IMR-90 (cell line): ENCODE data around the gene ALAD. TPM values are rescaled to one million over a fixed set of nuclear protein-coding genes. Genes with fewer than 3 reads are reported as not detected.
"Not testable (repeated sequence)": the region's sequence is repeated elsewhere in the genome, so short reads cannot be mapped to it uniquely, and the experiment has no call there.

Experiments
- ATAC-seq: fragments of 200-7000 bp; cut with Tn5 transposase; 2 replicates; pipeline ENCODE4 v1.9.1; 2020; ENCODE audit warnings: low read depth, mild to moderate bottlenecking, moderate library complexity
- BruUV-seq: library from RNA; stranded (reverse); fragments of 400-500 nt; replicated peaks from 2 replicates; lab custom pipeline; 2021; lab: Mats Ljungman, UMichigan
- CTCF ChIA-PET: fragments of 300-600 bp; formaldehyde crosslinking; extraction: SDS; loops from one replicate; lab custom pipeline; 2021; ENCODE audit warnings: antibody characterized with exemption; lab: Yijun Ruan, JAX
- POLR2A ChIA-PET: fragments of 300-600 bp; sonication (Branson Sonifier 250); formaldehyde crosslinking; loops from one replicate; lab custom pipeline; 2022; ENCODE audit warnings: antibody characterized with exemption; ENCODE audit not compliant: unreplicated experiment; lab: Charles Lee
- DNase-seq: peaks from one replicate; pipeline ENCODE4 v3.0.0; 2013
- H2AFZ ChIP-seq: replicated peaks from 2 replicates; pipeline ENCODE3; 2013; ENCODE audit warnings: low read length, mild to moderate bottlenecking; ENCODE audit not compliant: poor library complexity
- H2AK5ac ChIP-seq: 2 replicates; pipeline ENCODE4 v1.6.1; 2013; ENCODE audit warnings: low read depth, low read length, inconsistent platforms
- H2AK9ac ChIP-seq: replicated peaks from 2 replicates; pipeline ENCODE3; 2013; ENCODE audit warnings: mild to moderate bottlenecking, low read depth, low read length, moderate library complexity; ENCODE audit not compliant: poor library complexity
- H2BK120ac ChIP-seq: 2 replicates; pipeline ENCODE4 v1.6.1; 2013; ENCODE audit warnings: low read depth, low read length, inconsistent platforms
- H2BK15ac ChIP-seq: 3 replicates; pipeline ENCODE4 v1.6.1; 2013; ENCODE audit warnings: low read depth, low read length, inconsistent platforms
- H2BK20ac ChIP-seq: 2 replicates; pipeline ENCODE4 v1.6.1; 2013; ENCODE audit warnings: low read depth, mild to moderate bottlenecking, inconsistent platforms, low read length, moderate library complexity
- H2BK5ac ChIP-seq: 2 replicates; pipeline ENCODE4 v1.6.1; 2013; ENCODE audit warnings: mild to moderate bottlenecking, low read depth, low read length, inconsistent platforms; ENCODE audit not compliant: poor library complexity, severe bottlenecking
- H3K14ac ChIP-seq: replicated peaks from 2 replicates; pipeline ENCODE4 v1.6.1; 2013; ENCODE audit warnings: low read depth, low read length, inconsistent platforms
- H3K18ac ChIP-seq: 2 replicates; pipeline ENCODE4 v1.6.1; 2013; ENCODE audit warnings: low read depth, low read length, control low read depth
- H3K23ac ChIP-seq: 2 replicates; pipeline ENCODE4 v1.6.1; 2013; ENCODE audit warnings: low read depth, low read length, inconsistent platforms
- H3K27ac ChIP-seq: 2 replicates; pipeline ENCODE4 v1.5.1; 2013; ENCODE audit warnings: mild to moderate bottlenecking, control low read depth, low read length; ENCODE audit not compliant: insufficient read depth
- H3K27me3 ChIP-seq: 2 replicates; pipeline ENCODE4 v1.6.1; 2013; ENCODE audit warnings: low read length; ENCODE audit not compliant: control insufficient read depth, insufficient read depth
- H3K36me3 ChIP-seq: 2 replicates; pipeline ENCODE4 v1.6.1; 2013; ENCODE audit warnings: low read length, mixed read lengths; ENCODE audit not compliant: control insufficient read depth, insufficient read depth
- H3K4ac ChIP-seq: 2 replicates; pipeline ENCODE4 v1.6.1; 2013; ENCODE audit warnings: low read depth, low read length, inconsistent platforms
- H3K4me1 ChIP-seq: 2 replicates; pipeline ENCODE4 v1.6.1; 2013; ENCODE audit warnings: low read length, mixed read lengths; ENCODE audit not compliant: control insufficient read depth, insufficient read depth
- H3K4me2 ChIP-seq: 2 replicates; pipeline ENCODE4 v1.6.1; 2013; ENCODE audit warnings: low read depth, mild to moderate bottlenecking, control low read depth, low read length, moderate library complexity
- H3K4me3 ChIP-seq: 2 replicates; pipeline ENCODE4 v1.5.1; 2013; ENCODE audit warnings: low read depth, mild to moderate bottlenecking, control low read depth, low read length, moderate library complexity; ENCODE audit not compliant: insufficient read depth
- H3K56ac ChIP-seq: 2 replicates; pipeline ENCODE4 v1.6.1; 2013; ENCODE audit warnings: low read length, inconsistent platforms; ENCODE audit not compliant: insufficient read depth; ENCODE audit errors: extremely low read depth
- H3K79me1 ChIP-seq, 2 experiments: 2 replicates each; pipeline ENCODE4 v1.6.1; 2013; ENCODE audit warnings: low read length in 2 of 2, inconsistent platforms in 1 of 2, low read depth in 1 of 2
- H3K9ac ChIP-seq: 2 replicates; pipeline ENCODE4 v1.6.1; 2013; ENCODE audit warnings: low read depth, low read length, control low read depth
- H3K9me1 ChIP-seq: 2 replicates; pipeline ENCODE4 v1.6.1; 2013; ENCODE audit warnings: low read length, inconsistent platforms; ENCODE audit not compliant: insufficient read depth
- H3K9me3 ChIP-seq: 2 replicates; pipeline ENCODE4 v1.6.1; 2013; ENCODE audit warnings: low read length; ENCODE audit not compliant: control insufficient read depth, insufficient read depth
- H4K20me1 ChIP-seq: 2 replicates; pipeline ENCODE4 v1.6.1; 2013; ENCODE audit warnings: low read length, inconsistent platforms; ENCODE audit not compliant: insufficient read depth
- H4K5ac ChIP-seq: 2 replicates; pipeline ENCODE4 v1.6.1; 2013; ENCODE audit warnings: mild to moderate bottlenecking, low read depth, low read length, control low read depth
- H4K8ac ChIP-seq, 2 experiments: 2 replicates each; pipeline ENCODE4 v1.6.1; 2013; ENCODE audit warnings: low read depth in 2 of 2, low read length in 2 of 2, control low read depth in 1 of 2, inconsistent platforms in 1 of 2
- H4K91ac ChIP-seq: 2 replicates; pipeline ENCODE4 v1.6.1; 2013; ENCODE audit warnings: low read depth, low read length, inconsistent platforms; ENCODE audit not compliant: insufficient read depth
- WGBS, 2 experiments: methylation state at CpG; one replicate each; pipeline versions ENCODE4 v1.1.5 to v1.1.7; 2013; ENCODE audit warnings: missing lambda C conversion rate in 2 of 2; ENCODE audit not compliant: insufficient read length in 1 of 2; ENCODE audit errors: extremely low coverage in 2 of 2; 5-methylcytosine and 5-hydroxymethylcytosine counted together
- dilution Hi-C: fragments of 300-500 bp; cut with HindIII; formaldehyde crosslinking; loops from one replicate; pipeline ENCODE4 v1.14.3; 2018; ENCODE audit warnings: low sequenced_read_pairs; ENCODE audit not compliant: unreplicated experiment
- in situ Hi-C: fragments of 300-500 bp; cut with MboI; formaldehyde crosslinking; loops from 3 replicates; pipeline ENCODE4 v1.14.3; 2019; ENCODE audit warnings: low sequenced_read_pairs, inconsistent platforms, mixed read lengths
- intact Hi-C: fragments of 100-400 bp; cut with micrococcal nuclease; formaldehyde crosslinking; loops from 2 replicates; pipeline ENCODE4 v1.10.0; 2022
- polyA plus RNA-seq, 3 experiments: library from polyadenylated mRNA; depleted of rRNA; stranded (reverse); fragments of >200 nt; gene quantifications; 2 replicates each; pipeline ENCODE4 v1.2.3, GENCODE V29; 2012; ENCODE audit warnings: low replicate concordance in 1 of 3
- total RNA-seq: library from RNA; depleted of rRNA; stranded (reverse); fragments of >200 nt; gene quantifications from 2 replicates; pipeline ENCODE4 v1.2.3, GENCODE V29; 2012

ALAD gene
- total and polyA plus RNA-seq, 2 of the 4 experiments (the other 2 are of a cell fraction): 11.1 to 15.6 TPM

- dilution Hi-C loops, BruUV-seq, H3K4me3 ChIP-seq, H3K56ac ChIP-seq, H4K20me1 ChIP-seq, H2BK20ac ChIP-seq, in situ Hi-C loops, DNase-seq, H3K4me1 ChIP-seq, H2AFZ ChIP-seq, H2AK5ac ChIP-seq, POLR2A ChIA-PET, H2AK9ac ChIP-seq, CTCF ChIA-PET, H3K14ac ChIP-seq, H3K4me2 ChIP-seq, H3K9me3 ChIP-seq, H3K79me1 ChIP-seq, H2BK120ac ChIP-seq, H4K91ac ChIP-seq, H3K9ac ChIP-seq, intact Hi-C loops, H2BK15ac ChIP-seq, H3K36me3 ChIP-seq, H3K27ac ChIP-seq, H3K9me1 ChIP-seq, ATAC-seq, H3K4ac ChIP-seq, H4K5ac ChIP-seq, H3K27me3 ChIP-seq, H3K18ac ChIP-seq, H3K23ac ChIP-seq, H2BK5ac ChIP-seq, H4K8ac ChIP-seq: not testable (repeated sequence)
- no CpG with 5 or more reads among the region's 7 CpGs for WGBS, 2 experiments
Measured at GRCh38 chr9:113381441-113381840, 19.6 kb downstream of the ALAD start.
